Suprapubic skin (tissue), 4 donors: Measurements from ENCODE around the gene INPP4B. TPM values are rescaled to one million over a fixed set of nuclear protein-coding genes. Genes with fewer than 3 reads are reported as not detected.

Experiments
- DNase-seq, 2 donors: peaks; one replicate each; pipeline ENCODE4 v3.0.0-alpha.2; 2019; ENCODE audit warnings: low spot score in 2 of 2
- H3K27ac ChIP-seq: fragments of 200-600 bp; sonication (generic); one replicate; pipeline ENCODE4 v1.5.1; 2019
- H3K27me3 ChIP-seq: fragments of 200-600 bp; sonication (generic); one replicate; pipeline ENCODE4 v1.5.1; 2019
- H3K36me3 ChIP-seq: fragments of 200-600 bp; sonication (generic); one replicate; pipeline ENCODE4 v1.5.1; 2019
- H3K4me1 ChIP-seq: fragments of 200-600 bp; sonication (generic); one replicate; pipeline ENCODE4 v1.5.1; 2019
- H3K4me3 ChIP-seq: fragments of 200-600 bp; sonication (generic); one replicate; pipeline ENCODE4 v1.5.1; 2019; ENCODE audit warnings: mild to moderate bottlenecking
- H3K9me3 ChIP-seq: fragments of 200-600 bp; sonication (generic); one replicate; pipeline ENCODE4 v1.5.1; 2019
- EP300 ChIP-seq: sonication (generic); formaldehyde crosslinking; IDR thresholded peaks from one replicate; pipeline ENCODE4 v1.6.1; 2017; ENCODE audit warnings: antibody characterized with exemption
- POLR2A ChIP-seq, 2 donors: fragments of 450-650 bp; IDR thresholded peaks; one replicate each; pipeline ENCODE4 v1.6.1; 2017; ENCODE audit warnings: antibody characterized with exemption in 2 of 2, mild to moderate bottlenecking in 2 of 2, moderate library complexity in 2 of 2
- POLR2AphosphoS5 ChIP-seq, 3 donors: sonication (generic); formaldehyde crosslinking; IDR thresholded peaks; one replicate each; pipeline ENCODE4 v1.6.1; 2017; ENCODE audit warnings: antibody characterized with exemption in 3 of 3
- WGBS: methylation state at CpG from one replicate; pipeline ENCODE4 v1.1.5; 2018; 5-methylcytosine and 5-hydroxymethylcytosine counted together
- total RNA-seq, 4 donors: library from RNA; depleted of rRNA; stranded (reverse); fragments of >200 nt; gene quantifications; one replicate each; pipeline ENCODE4 v1.1.0, GENCODE V29; 2016
- TF ChIP-seq, protein P1 (sequence below), 2 donors: fragments of 200-600 bp in 1 of 2; fragments of 450-650 bp in 1 of 2; sonication (generic) in 1 of 2; IDR thresholded peaks; one replicate each; pipeline ENCODE4 v1.5.1; 2016 to 2019; ENCODE audit warnings: antibody characterized with exemption in 2 of 2, mild to moderate bottlenecking in 1 of 2, moderate library complexity in 1 of 2

The INPP4B gene
- total RNA-seq, 4 donors from 2014 or later: 12.4 to 27.4 (median 17.4) TPM

DNA sequence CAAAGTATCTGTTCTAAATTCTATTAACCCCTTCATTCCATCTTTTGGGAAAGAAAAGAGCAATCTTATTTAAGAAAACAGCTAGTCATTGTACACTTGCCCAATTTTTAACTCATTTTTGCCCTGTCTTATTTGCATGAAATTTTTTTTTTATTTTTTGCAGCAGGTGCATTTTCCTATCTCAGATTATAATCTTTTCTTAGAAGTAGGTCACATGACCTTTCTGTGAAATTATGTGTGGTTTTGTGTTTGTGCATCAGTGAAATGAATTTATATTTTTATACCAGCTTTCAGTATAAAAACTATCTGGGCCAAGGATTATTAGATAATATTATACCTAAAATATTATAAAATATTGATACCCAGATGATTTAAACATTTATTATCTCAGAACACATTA, 145.6 kb downstream of the INPP4B start:
- Histone ChIP-seq H3K27me3 (no peaks in the 10 kb centered on the region), H3K4me1 (no peaks in the 10 kb centered on the region), H3K36me3 (no peaks in the 10 kb centered on the region), H3K9me3 (no peaks in the 10 kb centered on the region), H3K27ac (no peak overlapping the region), H3K4me3 (no peak overlapping the region)
- TF ChIP-seq POLR2A (IDR thresholded peaks at IDR 0.05) (no peak), POLR2AphosphoS5 (IDR thresholded peaks at IDR 0.05) (no peak), EP300 (no peak)
- TF ChIP-seq, protein P1, sequence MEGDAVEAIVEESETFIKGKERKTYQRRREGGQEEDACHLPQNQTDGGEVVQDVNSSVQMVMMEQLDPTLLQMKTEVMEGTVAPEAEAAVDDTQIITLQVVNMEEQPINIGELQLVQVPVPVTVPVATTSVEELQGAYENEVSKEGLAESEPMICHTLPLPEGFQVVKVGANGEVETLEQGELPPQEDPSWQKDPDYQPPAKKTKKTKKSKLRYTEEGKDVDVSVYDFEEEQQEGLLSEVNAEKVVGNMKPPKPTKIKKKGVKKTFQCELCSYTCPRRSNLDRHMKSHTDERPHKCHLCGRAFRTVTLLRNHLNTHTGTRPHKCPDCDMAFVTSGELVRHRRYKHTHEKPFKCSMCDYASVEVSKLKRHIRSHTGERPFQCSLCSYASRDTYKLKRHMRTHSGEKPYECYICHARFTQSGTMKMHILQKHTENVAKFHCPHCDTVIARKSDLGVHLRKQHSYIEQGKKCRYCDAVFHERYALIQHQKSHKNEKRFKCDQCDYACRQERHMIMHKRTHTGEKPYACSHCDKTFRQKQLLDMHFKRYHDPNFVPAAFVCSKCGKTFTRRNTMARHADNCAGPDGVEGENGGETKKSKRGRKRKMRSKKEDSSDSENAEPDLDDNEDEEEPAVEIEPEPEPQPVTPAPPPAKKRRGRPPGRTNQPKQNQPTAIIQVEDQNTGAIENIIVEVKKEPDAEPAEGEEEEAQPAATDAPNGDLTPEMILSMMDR (IDR thresholded peaks at IDR 0.05): no peak
- no peak for DNase-seq

DNA sequence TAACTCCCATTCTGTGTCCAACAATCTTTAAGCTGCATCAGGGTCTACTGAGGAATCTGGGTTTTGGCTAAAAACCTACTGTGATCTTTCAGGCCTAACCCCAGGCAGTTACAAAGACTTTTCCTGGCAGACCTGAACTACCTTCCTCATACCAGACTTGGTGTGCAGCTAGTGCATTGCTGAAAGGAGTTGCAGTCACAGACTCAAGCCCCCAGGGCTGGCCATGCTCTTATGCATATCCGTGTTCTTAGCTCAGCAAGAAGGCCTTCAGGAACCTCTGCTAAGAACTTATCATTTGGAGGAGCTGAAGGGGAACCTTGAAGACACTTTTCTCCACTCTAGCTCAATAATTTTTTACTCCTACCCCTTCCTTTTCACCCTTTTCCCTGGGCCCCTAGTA, 147.5 kb downstream of the INPP4B start:
- 67% methylated on average over 1 of the region's 1 CpG for WGBS
- no peak for DNase-seq
- Histone ChIP-seq H3K9me3 (no peaks in the 10 kb centered on the region), H3K4me3 (no peak overlapping the region), H3K27me3 (no peaks in the 10 kb centered on the region), H3K27ac (no peak overlapping the region), H3K36me3 (no peaks in the 10 kb centered on the region), H3K4me1 (no peaks in the 10 kb centered on the region)
- TF ChIP-seq POLR2A (IDR thresholded peaks at IDR 0.05) (no peak), POLR2AphosphoS5 (IDR thresholded peaks at IDR 0.05) (no peak), EP300 (no peak)
- TF ChIP-seq, protein P1 (IDR thresholded peaks at IDR 0.05): no peak

- H3K9me3 ChIP-seq: no peaks in the 10 kb centered on the region
- 89% methylated on average over 1 of the region's 1 CpG for WGBS
These were observed 148.2 kb downstream of the INPP4B start for GRCh38 chr4:142697928-142698327.

DNA sequence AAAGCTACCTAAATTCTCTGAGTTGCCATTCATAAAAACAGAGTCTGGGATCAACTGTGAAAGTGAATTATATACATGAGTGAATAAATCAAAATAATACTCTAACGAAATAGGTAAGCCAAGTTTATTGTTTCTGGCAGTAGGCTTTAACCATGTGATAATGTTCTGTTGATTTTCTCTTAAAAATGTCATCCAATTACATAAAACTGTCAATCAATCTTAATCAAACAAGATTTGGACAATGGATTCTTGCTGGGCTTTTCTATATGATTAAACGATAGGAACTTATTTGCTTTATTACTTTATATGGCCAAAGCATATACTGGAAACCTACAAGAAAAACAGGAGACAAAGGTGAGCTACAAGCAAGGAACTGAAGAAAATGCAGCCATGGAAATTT, 148.8 kb downstream of the INPP4B start:
- Histone ChIP-seq H3K4me3 (no peak overlapping the region), H3K27ac (no peak overlapping the region), H3K9me3 (no peaks in the 10 kb centered on the region), H3K27me3 (no peaks in the 10 kb centered on the region), H3K4me1 (no peaks in the 10 kb centered on the region), H3K36me3 (no peaks in the 10 kb centered on the region)
- TF ChIP-seq POLR2AphosphoS5 (IDR thresholded peaks at IDR 0.05): no peak
- TF ChIP-seq EP300: no peak
- no peak for TF ChIP-seq POLR2A (IDR thresholded peaks at IDR 0.05)
- TF ChIP-seq, protein P1 (IDR thresholded peaks at IDR 0.05): no peak
- DNase-seq: no peak
- 64% methylated on average over 2 of the region's 2 CpGs for WGBS

More at GRCh38 chr4:142697928-142698327, 148.2 kb downstream of the INPP4B start:
- H3K4me3 ChIP-seq: no peak overlapping the region
- H3K27me3 ChIP-seq: no peaks in the 10 kb centered on the region
- no peak overlapping the region for H3K27ac ChIP-seq
- H3K36me3 ChIP-seq: no peaks in the 10 kb centered on the region
- DNase-seq: no peak
- TF ChIP-seq EP300 (no peak), POLR2AphosphoS5 (IDR thresholded peaks at IDR 0.05) (no peak), POLR2A (IDR thresholded peaks at IDR 0.05) (no peak)
- TF ChIP-seq, protein P1 (IDR thresholded peaks at IDR 0.05): no peak
- H3K4me1 ChIP-seq: no peaks in the 10 kb centered on the region

- TF ChIP-seq EP300 (no peak), POLR2A (IDR thresholded peaks at IDR 0.05) (no peak), POLR2AphosphoS5 (IDR thresholded peaks at IDR 0.05) (no peak)
- TF ChIP-seq, protein P1 (IDR thresholded peaks at IDR 0.05): no peak
- no peak for DNase-seq
- H3K36me3 ChIP-seq: no peaks in the 10 kb centered on the region
- no peaks in the 10 kb centered on the region for H3K27me3 ChIP-seq
- H3K4me1 ChIP-seq: no peaks in the 10 kb centered on the region
- H3K4me3 ChIP-seq: no peak overlapping the region
- 73% methylated on average over 3 of the region's 3 CpGs for WGBS
- no peaks in the 10 kb centered on the region for H3K9me3 ChIP-seq
- no peak overlapping the region for H3K27ac ChIP-seq
These were observed 149.6 kb downstream of the INPP4B start for GRCh38 chr4:142696334-142697122.
